NCI-H748 treated with DMSO at 0.1 percent for 48 hours (cell line): Measurements from ENCODE around the gene DLX4.

ENCODE experiments used
- DNase-seq: peaks from one replicate; lab custom pipeline; 2025; lab: John Stamatoyannopoulos, UW

DLX4 gene

DNA sequence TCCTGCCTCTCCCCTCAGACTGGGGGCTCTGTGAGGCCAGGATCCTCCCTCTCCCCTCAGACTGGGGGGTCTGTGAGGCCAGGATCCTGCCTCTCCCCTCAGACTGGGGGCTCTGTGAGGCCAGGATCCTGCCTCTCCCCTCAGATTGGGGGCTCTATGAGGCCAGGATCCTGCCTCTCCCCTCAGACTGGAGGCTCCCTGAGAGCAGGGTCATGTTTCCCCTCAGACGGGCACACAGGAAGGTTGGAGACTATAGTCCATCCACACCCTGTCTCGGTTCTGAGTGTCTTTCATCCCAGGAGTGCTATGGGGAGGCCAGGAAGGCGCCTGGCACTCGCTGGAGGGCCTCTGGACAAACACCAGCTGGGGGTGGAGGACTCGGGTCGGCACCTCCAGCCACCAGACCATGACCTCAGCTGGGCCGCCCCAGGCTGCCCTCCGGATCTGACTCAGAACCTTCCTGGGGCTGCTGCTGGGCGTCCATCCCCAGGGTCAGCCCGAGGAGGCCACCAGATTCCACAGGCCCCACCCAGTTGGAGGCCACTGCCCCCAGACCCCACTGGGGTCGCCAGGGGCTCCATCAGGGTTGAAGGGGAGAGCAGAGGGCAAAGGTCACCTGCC, 21.9 kb upstream of the DLX4 start:
- no peak for DNase-seq

DNA sequence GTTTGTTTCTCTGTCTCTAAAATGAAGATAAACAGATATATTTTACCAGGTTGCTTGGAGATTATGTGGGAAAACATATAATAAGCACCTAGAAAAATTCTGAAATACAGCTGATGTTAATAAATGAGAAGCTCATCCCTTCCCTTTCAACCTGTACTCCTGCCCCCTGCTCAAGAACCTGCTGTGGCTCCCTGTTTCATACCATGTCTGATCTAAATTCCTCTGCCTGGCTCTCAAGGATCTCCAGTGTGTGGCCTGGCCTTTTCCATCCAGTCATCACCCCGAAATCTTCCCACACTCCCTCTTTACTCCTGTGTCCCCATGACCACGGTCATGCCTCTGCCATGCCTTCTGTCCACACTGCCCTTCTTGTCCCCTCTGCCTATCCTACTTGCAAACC, 19.4 kb upstream of the DLX4 start:
- no peak for DNase-seq

DNA sequence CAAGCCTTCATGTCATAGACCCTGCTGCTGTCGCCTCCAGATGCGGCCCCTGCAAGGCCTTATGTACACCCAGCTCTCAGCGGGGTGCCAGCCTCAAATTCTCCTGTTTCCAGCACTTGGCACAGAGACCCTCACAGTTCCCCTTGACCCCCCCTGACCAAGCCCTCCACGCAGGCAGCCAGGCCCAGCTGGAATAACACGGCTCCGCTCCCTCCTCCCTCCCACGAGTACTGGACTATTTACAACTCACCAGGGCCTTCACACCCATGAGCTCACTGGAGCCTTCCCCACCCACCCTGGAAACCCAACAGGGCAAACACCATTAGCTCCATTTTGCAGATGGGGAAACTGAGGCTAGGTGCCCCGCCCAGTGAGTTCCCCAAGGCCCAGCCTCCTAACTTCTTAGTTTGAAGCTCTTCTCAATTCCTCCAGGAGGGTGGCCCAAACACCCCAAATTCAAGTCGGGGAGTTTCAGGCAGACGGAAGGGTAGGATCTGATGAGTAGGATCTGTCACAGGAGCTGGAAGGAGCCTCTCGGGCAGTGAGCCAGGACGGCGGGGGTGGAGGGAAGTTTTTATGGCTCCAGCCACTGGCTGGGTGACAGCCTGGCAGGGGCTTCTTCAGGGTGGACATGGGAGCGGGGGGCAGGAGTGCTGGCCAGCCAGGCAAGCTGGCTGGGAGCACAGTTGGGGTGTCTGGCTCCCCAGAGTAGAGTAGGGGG, 17.5 kb upstream of the DLX4 start:
- DNase-seq = no peak

DNA sequence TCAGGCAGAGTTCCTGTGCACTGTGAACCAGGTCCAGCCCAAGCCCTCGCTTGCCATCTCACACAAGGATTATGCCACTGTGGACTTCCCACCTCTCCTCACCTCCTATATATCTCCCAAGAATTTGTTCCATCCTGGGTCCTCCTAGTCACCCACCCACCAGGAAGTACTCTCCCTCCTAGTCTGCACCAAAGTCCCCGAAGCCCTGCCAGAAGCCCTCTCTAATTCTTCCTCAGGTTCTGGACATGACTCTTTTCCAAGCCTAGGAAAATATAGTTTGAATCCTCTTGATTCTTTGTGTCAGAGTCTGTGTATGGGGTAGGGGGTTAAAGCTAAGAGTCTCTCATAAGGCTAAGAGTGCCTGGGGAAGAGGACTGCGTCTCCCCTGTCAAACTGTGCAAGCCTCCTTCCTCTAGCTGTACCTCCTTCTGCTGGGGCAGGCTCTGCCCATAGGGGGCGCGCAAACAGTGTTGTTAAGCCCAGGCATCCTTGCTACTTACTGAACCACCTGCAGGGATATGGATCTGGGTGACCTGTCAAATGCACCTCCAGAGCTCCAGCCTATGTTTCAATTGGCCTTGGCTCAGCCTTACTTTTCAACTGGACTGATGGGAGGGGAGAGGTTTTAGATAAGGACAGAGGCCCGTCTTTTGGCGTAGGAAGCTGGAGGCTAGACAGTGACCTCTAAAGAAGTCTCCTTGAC, 16.6 kb upstream of the DLX4 start:
- DNase-seq = peak; percentile 43

- no peak for DNase-seq
These were observed 16.0 kb upstream of the DLX4 start for GRCh38 chr17:49952912-49953497.

- DNase-seq = no peak
These were observed 13.8 kb upstream of the DLX4 start for GRCh38 chr17:49955157-49955556.

GRCh38 chr17:49956780-49957179, 12.2 kb upstream of the DLX4 start:
- no peak for DNase-seq

GRCh38 chr17:49957350-49957749, 11.6 kb upstream of the DLX4 start:
- no peak for DNase-seq

- no peak for DNase-seq
These were observed 10.3 kb upstream of the DLX4 start for GRCh38 chr17:49958723-49959122.

GRCh38 chr17:49959183-49959935, 9.6 kb upstream of the DLX4 start:
- DNase-seq = no peak

GRCh38 chr17:49962599-49963308, 6.2 kb upstream of the DLX4 start:
- DNase-seq = no peak

DNA sequence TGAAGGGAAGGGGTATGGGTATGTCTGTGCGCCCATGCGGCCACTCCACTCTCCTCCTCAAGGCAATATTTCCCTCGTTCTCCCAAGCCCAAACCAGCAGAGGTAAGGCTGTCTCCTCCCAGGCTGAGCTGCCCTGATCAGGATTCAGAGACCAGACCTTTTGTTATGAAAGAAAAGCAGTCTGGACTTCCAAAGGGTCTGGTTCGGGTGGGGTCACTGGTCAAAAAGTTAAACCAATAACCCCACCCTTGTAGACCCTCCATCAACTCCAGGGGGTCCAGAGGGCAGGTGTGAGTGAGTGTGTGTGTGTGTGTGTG, 5.7 kb upstream of the DLX4 start:
- no peak for DNase-seq

DNA sequence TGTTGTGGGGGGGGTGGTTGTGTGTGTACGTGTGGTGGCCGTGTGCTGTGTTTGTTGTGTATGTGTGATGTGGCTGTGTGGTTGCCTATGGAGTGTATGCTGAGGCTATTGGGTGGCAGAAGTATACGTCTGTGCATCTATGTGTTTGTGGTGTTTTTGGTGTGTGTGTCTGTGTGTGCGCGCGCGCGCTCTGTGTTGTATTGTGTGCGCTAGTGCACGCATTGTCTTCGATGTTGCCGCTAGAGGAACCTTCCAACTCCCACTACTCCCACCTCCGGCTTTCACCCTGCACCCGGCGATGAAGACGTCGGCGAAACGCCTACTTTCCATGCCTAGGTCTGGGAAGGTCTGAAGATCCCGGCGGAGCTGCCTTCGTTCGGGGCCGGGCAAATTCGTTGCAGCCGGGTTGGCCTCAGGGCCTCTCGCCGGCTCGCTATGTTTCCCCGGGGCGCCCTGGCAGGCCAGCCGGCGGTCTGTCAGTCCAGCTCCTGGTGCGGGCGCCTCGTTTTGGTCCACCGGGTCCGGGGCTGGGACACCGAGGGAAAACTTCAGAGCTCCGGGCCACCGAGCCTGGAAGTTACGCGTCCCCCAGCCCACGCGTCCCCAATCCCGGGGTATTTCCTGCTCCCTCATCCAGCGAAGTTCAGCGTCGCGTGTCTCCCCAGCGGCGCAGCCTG, 5.2 kb upstream of the DLX4 start:
- DNase-seq = no peak

DNA sequence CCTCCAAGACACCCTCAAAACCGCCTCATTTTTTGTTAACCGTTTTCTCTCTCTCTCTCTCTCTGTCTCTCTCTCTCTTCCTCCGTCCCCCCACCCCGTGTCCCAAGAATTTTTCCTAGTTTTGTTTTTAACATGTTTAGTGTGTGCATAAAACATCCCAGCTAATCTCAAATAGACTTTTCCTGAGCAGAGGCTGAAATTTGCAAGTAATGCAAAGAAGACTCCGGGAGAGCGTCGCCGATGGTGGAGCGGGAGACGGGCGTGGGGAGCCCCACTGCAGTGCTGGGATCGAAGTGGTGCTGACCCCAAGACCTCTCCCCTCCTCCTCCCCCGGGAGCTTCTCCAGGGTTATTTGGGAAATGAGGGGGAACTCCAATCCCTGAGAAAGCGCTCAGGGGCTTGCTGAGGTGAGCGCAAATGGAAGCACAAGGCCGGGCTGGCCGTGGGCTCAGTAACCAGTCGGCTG, 4.7 kb upstream of the DLX4 start:
- no peak for DNase-seq

DNA sequence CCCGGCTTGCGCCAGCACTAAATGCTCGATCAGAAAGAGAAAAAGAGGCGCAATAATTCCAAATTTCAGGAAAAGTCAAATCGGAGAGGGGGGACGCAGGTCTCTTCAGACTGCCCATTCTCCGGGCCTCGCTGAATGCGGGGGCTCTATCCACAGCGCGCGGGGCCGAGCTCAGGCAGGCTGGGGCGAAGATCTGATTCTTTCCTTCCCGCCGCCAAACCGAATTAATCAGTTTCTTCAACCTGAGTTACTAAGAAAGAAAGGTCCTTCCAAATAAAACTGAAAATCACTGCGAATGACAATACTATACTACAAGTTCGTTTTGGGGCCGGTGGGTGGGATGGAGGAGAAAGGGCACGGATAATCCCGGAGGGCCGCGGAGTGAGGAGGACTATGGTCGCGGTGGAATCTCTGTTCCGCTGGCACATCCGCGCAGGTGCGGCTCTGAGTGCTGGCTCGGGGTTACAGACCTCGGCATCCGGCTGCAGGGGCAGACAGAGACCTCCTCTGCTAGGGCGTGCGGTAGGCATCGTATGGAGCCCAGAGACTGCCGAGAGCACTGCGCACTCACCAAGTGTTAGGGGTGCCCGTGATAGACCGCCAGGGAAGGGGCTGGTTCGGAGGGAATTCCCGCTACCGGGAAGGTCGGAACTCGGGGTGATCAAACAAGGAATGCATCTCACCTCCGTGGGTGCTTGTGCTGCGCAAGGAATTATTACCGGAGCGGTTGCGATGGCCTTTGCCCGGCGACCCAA, 4.0 kb upstream of the DLX4 start:
- DNase-seq = no peak

DNA sequence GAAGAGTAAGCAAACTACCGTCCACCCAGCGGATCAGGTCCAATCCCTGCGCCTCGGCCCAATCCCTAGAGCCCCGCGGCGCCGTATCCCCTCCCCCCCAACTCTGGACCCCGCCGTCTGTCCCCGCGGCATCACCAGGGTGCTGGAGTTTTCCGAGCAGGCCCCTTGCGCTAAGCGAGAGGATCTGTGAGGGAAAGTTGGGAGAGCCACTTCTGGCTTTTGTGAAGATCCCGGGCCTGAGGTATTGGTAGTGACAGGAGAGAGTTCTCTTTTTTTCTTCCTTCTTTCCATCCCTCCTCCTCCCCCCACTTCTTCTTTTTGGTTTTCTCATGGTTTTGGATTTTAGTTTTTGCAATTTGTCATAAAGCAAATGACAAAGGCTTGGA, 3.5 kb upstream of the DLX4 start:
- DNase-seq = no peak

GRCh38 chr17:49966767-49967166, 2.2 kb upstream of the DLX4 start:
- no peak for DNase-seq

GRCh38 chr17:49967205-49967604, 1.8 kb upstream of the DLX4 start:
- DNase-seq = no peak

DNA sequence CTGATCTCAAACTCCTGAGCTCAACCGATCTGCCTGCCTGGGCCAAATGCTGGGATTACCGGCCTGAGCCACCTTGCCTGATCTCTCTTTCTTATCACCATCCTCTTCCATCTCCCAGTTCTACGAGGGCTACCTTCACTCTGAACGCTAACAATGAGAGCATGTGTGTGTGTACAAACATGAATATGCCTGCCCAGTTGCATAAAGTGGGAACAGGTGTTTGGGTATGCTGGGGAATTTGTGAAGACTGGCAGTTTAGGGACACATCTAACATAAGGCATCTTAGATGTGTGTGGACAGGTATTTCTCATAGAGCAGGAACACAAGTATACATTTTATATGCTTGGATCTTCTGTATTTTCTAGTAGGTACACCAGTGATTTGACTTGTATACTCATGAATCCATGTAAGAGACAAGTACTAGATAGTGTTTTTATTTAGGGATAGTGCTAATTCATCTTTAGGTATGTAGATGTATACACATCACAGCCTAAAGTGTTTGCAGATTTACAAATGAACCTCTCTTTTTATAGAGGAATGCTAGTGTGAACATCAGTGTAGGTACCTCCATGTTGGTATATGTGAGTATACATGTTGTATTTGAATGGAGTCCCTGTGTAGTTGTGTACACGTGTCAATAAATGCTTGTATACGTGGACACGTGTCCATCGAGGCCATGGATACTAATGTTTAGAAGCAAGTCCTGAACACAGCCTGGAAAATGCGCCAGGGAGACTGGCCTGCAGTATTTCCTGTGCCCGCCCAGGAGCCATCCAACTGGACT, 1.2 kb upstream of the DLX4 start:
- DNase-seq = no peak
